ENCODE measurements around the gene ZNF311. TPM values are rescaled to one million over a fixed set of nuclear protein-coding genes. Genes with fewer than 3 reads are reported as not detected.

ZNF311 gene
- total RNA-seq = 1 to 10 TPM in 1 of 4 donors, under 1 TPM in 3; 0.35 to 1.4 (median 0.88) TPM

GRCh38 chr6:29005183-29005885, at the start of gene ZNF311:
Gene ZNF311, minus strand, starts transcription at chr6:29005315. Its CDS starts 1,361 bp downstream, at chr6:29003954.
- H3K4me3 ChIP-seq = peak within 1 kb of the TSS; percentile 56 to 78
- no peaks in the 10 kb centered on the region for H3K27me3 ChIP-seq
- H3K36me3 ChIP-seq = peaks cover 0 to 2% of the 10 kb centered on the region in 2 donors
- WGBS, 2 donors (ENCODE audit: low coverage in 1 of 2) = 0 to 4% methylated on average over 15 to 29 of the region's 29 CpGs
- H3K27ac ChIP-seq = peak within 1 kb of the TSS in 3 of 4 donors; percentile 59 to 80 (median 72)
- TF ChIP-seq EP300 (IDR thresholded peaks at IDR 0.05) (no peak), POLR2AphosphoS5 (IDR thresholded peaks at IDR 0.05) (peak; percentile 35), POLR2A (IDR thresholded peaks at IDR 0.05) (peak in 1 of 2 donors; percentile 27)
- H3K9me3 ChIP-seq = no peaks in the 10 kb centered on the region
- H3K4me1 ChIP-seq = peaks cover 0 to 11% (median 2%) of the 10 kb centered on the region in 3 donors
- ATAC-seq = peak; percentile 90

- no peaks in the 10 kb centered on the region for H3K4me1 ChIP-seq
- H3K27me3 ChIP-seq = peaks cover 5% of the 10 kb centered on the region
- no peak overlapping the region for H3K27ac ChIP-seq
- TF ChIP-seq, protein P1, sequence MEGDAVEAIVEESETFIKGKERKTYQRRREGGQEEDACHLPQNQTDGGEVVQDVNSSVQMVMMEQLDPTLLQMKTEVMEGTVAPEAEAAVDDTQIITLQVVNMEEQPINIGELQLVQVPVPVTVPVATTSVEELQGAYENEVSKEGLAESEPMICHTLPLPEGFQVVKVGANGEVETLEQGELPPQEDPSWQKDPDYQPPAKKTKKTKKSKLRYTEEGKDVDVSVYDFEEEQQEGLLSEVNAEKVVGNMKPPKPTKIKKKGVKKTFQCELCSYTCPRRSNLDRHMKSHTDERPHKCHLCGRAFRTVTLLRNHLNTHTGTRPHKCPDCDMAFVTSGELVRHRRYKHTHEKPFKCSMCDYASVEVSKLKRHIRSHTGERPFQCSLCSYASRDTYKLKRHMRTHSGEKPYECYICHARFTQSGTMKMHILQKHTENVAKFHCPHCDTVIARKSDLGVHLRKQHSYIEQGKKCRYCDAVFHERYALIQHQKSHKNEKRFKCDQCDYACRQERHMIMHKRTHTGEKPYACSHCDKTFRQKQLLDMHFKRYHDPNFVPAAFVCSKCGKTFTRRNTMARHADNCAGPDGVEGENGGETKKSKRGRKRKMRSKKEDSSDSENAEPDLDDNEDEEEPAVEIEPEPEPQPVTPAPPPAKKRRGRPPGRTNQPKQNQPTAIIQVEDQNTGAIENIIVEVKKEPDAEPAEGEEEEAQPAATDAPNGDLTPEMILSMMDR (IDR thresholded peaks at IDR 0.05) = no peak
- TF ChIP-seq POLR2AphosphoS5 (IDR thresholded peaks at IDR 0.05) (no peak), EP300 (IDR thresholded peaks at IDR 0.05) (no peak), POLR2A (IDR thresholded peaks at IDR 0.05) (no peak)
- no peak for ATAC-seq
- 81 to 89% methylated on average over 3 of the region's 3 CpGs for WGBS, 2 donors (ENCODE audit: low coverage in 1 of 2)
- H3K36me3 ChIP-seq = no peaks in the 10 kb centered on the region
- no peak overlapping the region for H3K4me3 ChIP-seq
- peaks cover 0 to 10% (median 0%) of the 10 kb centered on the region in 3 donors for H3K9me3 ChIP-seq
These were observed 46.6 kb upstream of the ZNF311 start for GRCh38 chr6:29051680-29052079.

- TF ChIP-seq POLR2A (IDR thresholded peaks at IDR 0.05) (no peak), EP300 (IDR thresholded peaks at IDR 0.05) (no peak), POLR2AphosphoS5 (IDR thresholded peaks at IDR 0.05) (no peak)
- TF ChIP-seq, protein P1 (IDR thresholded peaks at IDR 0.05) = no peak
- WGBS, 2 donors (ENCODE audit: low coverage in 1 of 2) = 75 to 100% methylated on average over 1 of the region's 1 CpG
These were observed 40.0 kb upstream of the ZNF311 start, which contains the start of gene OR2W1 for GRCh38 chr6:29045075-29045474. Gene OR2W1, minus strand, starts transcription at chr6:29045175. Its CDS starts 0 bp downstream, at chr6:29045175.

GRCh38 chr6:29035951-29036350, 30.8 kb upstream of the ZNF311 start:
- Histone ChIP-seq H3K27me3 (no peaks in the 10 kb centered on the region), H3K27ac (no peak overlapping the region), H3K36me3 (no peaks in the 10 kb centered on the region), H3K4me1 (no peaks in the 10 kb centered on the region), H3K9me3 (no peaks in the 10 kb centered on the region), H3K4me3 (no peak overlapping the region)
- TF ChIP-seq, protein P1 (IDR thresholded peaks at IDR 0.05) = no peak
- TF ChIP-seq POLR2A (IDR thresholded peaks at IDR 0.05) (no peak), EP300 (IDR thresholded peaks at IDR 0.05) (no peak), POLR2AphosphoS5 (IDR thresholded peaks at IDR 0.05) (no peak)
- 83 to 87% methylated on average over 3 to 9 of the region's 24 CpGs for WGBS, 2 donors (ENCODE audit: low coverage in 1 of 2)
- no peak for ATAC-seq

More at GRCh38 chr6:29045075-29045474, 40.0 kb upstream of the ZNF311 start, which contains the start of gene OR2W1:
- no peaks in the 10 kb centered on the region for H3K36me3 ChIP-seq
- H3K4me3 ChIP-seq = no peak within 1 kb of the TSS
- H3K27ac ChIP-seq = no peak within 1 kb of the TSS
- ATAC-seq = no peak
- H3K4me1 ChIP-seq = no peaks in the 10 kb centered on the region
- no peaks in the 10 kb centered on the region for H3K9me3 ChIP-seq
- no peaks in the 10 kb centered on the region for H3K27me3 ChIP-seq

- TF ChIP-seq EP300 (IDR thresholded peaks at IDR 0.05) (no peak), POLR2A (IDR thresholded peaks at IDR 0.05) (no peak), POLR2AphosphoS5 (IDR thresholded peaks at IDR 0.05) (no peak)
- TF ChIP-seq, protein P1 (IDR thresholded peaks at IDR 0.05) = no peak
- no peaks in the 10 kb centered on the region for H3K36me3 ChIP-seq
- no peak overlapping the region for H3K27ac ChIP-seq
- ATAC-seq = no peak
- H3K4me3 ChIP-seq = no peak overlapping the region
- H3K4me1 ChIP-seq = no peaks in the 10 kb centered on the region
- peaks cover 22% of the 10 kb centered on the region for H3K27me3 ChIP-seq
- 56 to 97% methylated on average over 9 to 10 of the region's 13 CpGs for WGBS, 2 donors (ENCODE audit: low coverage in 1 of 2)
- no peaks in the 10 kb centered on the region for H3K9me3 ChIP-seq
These were observed 23.7 kb upstream of the ZNF311 start for GRCh38 chr6:29028821-29029220.
